GM20000 (cell line): Measurements from ENCODE around the gene ARL13B.
A peak's percentile ranks its signal among the peaks of the same experiment; 100 is the strongest.

Experiments
- DNase-seq: peaks from one replicate; pipeline ENCODE4 v3.0.0; 2012; ENCODE audit warnings: low spot score
- CTCF ChIP-seq: IDR thresholded peaks from 2 replicates; pipeline ENCODE4 v1.5.1; 2012; ENCODE audit warnings: mild to moderate bottlenecking, control low read depth; ENCODE audit errors: extremely low read depth, missing control alignments

The ARL13B gene

GRCh38 chr3:94062513-94063404 lies 82.8 kb downstream of the ARL13B start, which contains the start of the genes DHFR2 and NSUN3:
Gene DHFR2, minus strand, starts transcription at chr3:94062916. Its CDS starts 1,405 bp downstream, at chr3:94061511.
Gene NSUN3, plus strand, starts transcription at chr3:94063061. Its CDS starts 66 bp downstream, at chr3:94063127.
- TF ChIP-seq CTCF, result no peak
- DNase-seq, result peak; percentile 80

GRCh38 chr3:94063496-94064119 lies 83.7 kb downstream of the ARL13B start:
- no peak for DNase-seq
- TF ChIP-seq CTCF, result no peak

GRCh38 chr3:94064243-94064860 lies 84.4 kb downstream of the ARL13B start:
- DNase-seq, result no peak
- no peak for TF ChIP-seq CTCF

- no peak for TF ChIP-seq CTCF
- DNase-seq, result no peak
These were observed 85.2 kb downstream of the ARL13B start for GRCh38 chr3:94065122-94065521.

- DNase-seq, result no peak
- TF ChIP-seq CTCF, result no peak
These were observed 86.0 kb downstream of the ARL13B start for GRCh38 chr3:94065819-94066480.

GRCh38 chr3:94066506-94067500 lies 86.8 kb downstream of the ARL13B start:
- TF ChIP-seq CTCF, result no peak
- no peak for DNase-seq
